DND-41 (cell line): Measurements from ENCODE around the gene MYH14.

Source experiments
- ATAC-seq: fragments of 200-7000 bp; cut with Tn5 transposase; 3 replicates; pipeline ENCODE4 v1.9.1; 2021; ENCODE audit warnings: low read depth; ENCODE audit not compliant: insufficient read depth
- DNase-seq: peaks from one replicate; pipeline ENCODE4 v3.0.0-alpha.2; 2020
- H2AFZ ChIP-seq: 2 replicates; pipeline ENCODE4 v1.6.0; 2012; ENCODE audit warnings: low read depth, low read length
- H3K27ac ChIP-seq: 2 replicates; pipeline ENCODE4 v1.5.1; 2012; ENCODE audit warnings: low read length, inconsistent platforms
- H3K27me3 ChIP-seq: fragments of 200-600 bp; sonication (generic); 2 replicates; pipeline ENCODE4 v1.6.0; 2012; ENCODE audit warnings: low read length, mild to moderate bottlenecking, inconsistent platforms; ENCODE audit not compliant: insufficient read depth, poor library complexity
- H3K36me3 ChIP-seq: 2 replicates; pipeline ENCODE4 v1.5.1; 2012; ENCODE audit warnings: low read length, inconsistent platforms; ENCODE audit not compliant: insufficient read depth
- H3K4me1 ChIP-seq: 2 replicates; pipeline ENCODE4 v1.5.1; 2012; ENCODE audit warnings: mild to moderate bottlenecking, low read length; ENCODE audit not compliant: insufficient read depth
- H3K4me2 ChIP-seq: 2 replicates; pipeline ENCODE4 v1.6.0; 2012; ENCODE audit warnings: mild to moderate bottlenecking, moderate library complexity, low read length, inconsistent platforms; ENCODE audit not compliant: insufficient read depth
- H3K4me3 ChIP-seq, 2 experiments: fragments of 200-600 bp in 1 of 2; shearing (Covaris generic) in 1 of 2; 2 replicates each; pipeline ENCODE4 v1.5.1; 2012 to 2016; ENCODE audit warnings: inconsistent platforms in 2 of 2, low read length in 2 of 2, mild to moderate bottlenecking in 2 of 2, low read depth in 1 of 2, moderate library complexity in 1 of 2
- H3K79me2 ChIP-seq: 2 replicates; pipeline ENCODE4 v1.6.0; 2012; ENCODE audit warnings: low read length, inconsistent platforms; ENCODE audit not compliant: insufficient read depth
- H3K9ac ChIP-seq: 2 replicates; pipeline ENCODE4 v1.6.0; 2012; ENCODE audit warnings: low read depth, mild to moderate bottlenecking, inconsistent platforms, low read length, moderate library complexity
- H3K9me3 ChIP-seq: 2 replicates; pipeline ENCODE4 v1.5.1; 2012; ENCODE audit warnings: low read length, moderate library complexity, mild to moderate bottlenecking, inconsistent platforms; ENCODE audit not compliant: insufficient read depth, severe bottlenecking
- H4K20me1 ChIP-seq: 2 replicates; pipeline ENCODE4 v1.6.0; 2012; ENCODE audit warnings: low read length; ENCODE audit not compliant: insufficient read depth
- EZH2 ChIP-seq: IDR thresholded peaks from 3 replicates; pipeline ENCODE4 v1.6.1; 2012; ENCODE audit warnings: borderline replicate concordance, low read depth, mild to moderate bottlenecking, moderate library complexity, low read length, inconsistent platforms; ENCODE audit not compliant: severe bottlenecking
- TF ChIP-seq, protein P1 (sequence below): IDR thresholded peaks from 2 replicates; pipeline ENCODE4 v1.5.1; 2012; ENCODE audit warnings: borderline replicate concordance, low read length, moderate library complexity, mild to moderate bottlenecking; ENCODE audit not compliant: poor library complexity, severe bottlenecking; ENCODE audit errors: extremely low read depth

MYH14 gene

DNA sequence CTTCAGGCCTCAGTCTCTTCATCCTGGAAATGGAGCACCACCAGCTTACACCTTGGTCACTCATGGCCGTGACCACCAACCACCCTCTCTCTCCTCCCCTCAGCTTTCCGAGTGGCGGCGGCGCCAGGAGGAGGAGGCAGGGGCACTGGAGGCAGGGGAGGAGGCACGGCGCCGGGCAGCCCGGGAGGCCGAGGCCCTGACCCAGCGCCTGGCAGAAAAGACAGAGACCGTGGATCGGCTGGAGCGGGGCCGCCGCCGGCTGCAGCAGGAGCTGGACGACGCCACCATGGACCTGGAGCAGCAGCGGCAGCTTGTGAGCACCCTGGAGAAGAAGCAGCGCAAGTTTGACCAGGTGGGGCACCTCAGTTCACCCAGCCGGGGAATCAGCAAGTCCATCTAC, 78.1 kb downstream of the MYH14 start:
- no peak overlapping the region for H3K27ac ChIP-seq
- H3K79me2 ChIP-seq: no peaks in the 10 kb centered on the region
- H3K27me3 ChIP-seq: no peaks in the 10 kb centered on the region
- no peaks in the 10 kb centered on the region for H3K36me3 ChIP-seq
- no peaks in the 10 kb centered on the region for H3K4me1 ChIP-seq
- H3K4me3 ChIP-seq: no peak overlapping the region
- no peaks in the 10 kb centered on the region for H4K20me1 ChIP-seq
- H3K9me3 ChIP-seq: peaks cover 13% of the 10 kb centered on the region
- no peak overlapping the region for H3K4me2 ChIP-seq
- H2AFZ ChIP-seq: no peak overlapping the region
- no peak for TF ChIP-seq EZH2
- TF ChIP-seq, protein P1, sequence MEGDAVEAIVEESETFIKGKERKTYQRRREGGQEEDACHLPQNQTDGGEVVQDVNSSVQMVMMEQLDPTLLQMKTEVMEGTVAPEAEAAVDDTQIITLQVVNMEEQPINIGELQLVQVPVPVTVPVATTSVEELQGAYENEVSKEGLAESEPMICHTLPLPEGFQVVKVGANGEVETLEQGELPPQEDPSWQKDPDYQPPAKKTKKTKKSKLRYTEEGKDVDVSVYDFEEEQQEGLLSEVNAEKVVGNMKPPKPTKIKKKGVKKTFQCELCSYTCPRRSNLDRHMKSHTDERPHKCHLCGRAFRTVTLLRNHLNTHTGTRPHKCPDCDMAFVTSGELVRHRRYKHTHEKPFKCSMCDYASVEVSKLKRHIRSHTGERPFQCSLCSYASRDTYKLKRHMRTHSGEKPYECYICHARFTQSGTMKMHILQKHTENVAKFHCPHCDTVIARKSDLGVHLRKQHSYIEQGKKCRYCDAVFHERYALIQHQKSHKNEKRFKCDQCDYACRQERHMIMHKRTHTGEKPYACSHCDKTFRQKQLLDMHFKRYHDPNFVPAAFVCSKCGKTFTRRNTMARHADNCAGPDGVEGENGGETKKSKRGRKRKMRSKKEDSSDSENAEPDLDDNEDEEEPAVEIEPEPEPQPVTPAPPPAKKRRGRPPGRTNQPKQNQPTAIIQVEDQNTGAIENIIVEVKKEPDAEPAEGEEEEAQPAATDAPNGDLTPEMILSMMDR: no peak
- no peak overlapping the region for H3K9ac ChIP-seq
- no peak for DNase-seq
- ATAC-seq: no peak

DNA sequence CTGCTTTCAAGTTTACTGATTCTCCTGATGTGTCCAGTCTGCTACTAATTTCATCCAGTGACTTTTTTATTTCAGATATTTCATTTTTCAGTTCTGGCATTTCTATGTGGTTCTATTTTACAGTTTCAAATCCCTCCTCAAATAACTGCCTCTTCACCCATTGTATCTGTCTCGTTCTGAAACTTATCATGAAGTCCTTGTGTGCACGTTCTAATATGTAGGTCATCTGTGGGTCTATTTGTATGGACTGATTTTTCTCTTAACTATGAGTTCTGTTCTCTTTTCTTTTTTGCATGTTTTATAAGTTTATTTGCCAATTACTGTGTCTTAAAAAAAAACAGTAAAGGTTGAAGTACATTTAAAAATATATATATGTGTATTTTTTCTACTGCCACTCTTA, 82.4 kb downstream of the MYH14 start:
- no peaks in the 10 kb centered on the region for H3K27me3 ChIP-seq

DNA sequence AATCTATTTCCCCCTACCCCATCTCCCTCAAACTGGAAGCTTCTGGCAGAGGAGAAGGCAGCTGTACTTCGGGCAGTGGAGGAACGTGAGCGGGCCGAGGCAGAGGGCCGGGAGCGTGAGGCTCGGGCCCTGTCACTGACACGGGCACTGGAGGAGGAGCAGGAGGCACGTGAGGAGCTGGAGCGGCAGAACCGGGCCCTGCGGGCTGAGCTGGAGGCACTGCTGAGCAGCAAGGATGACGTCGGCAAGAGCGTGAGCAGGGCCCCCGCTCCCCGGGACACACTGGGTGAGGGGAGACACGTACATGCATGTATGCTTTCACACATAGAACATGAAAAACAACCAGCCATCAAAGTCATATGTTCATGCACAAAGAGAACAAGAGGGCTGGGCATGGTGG, 83.0 kb downstream of the MYH14 start:
- no peak for ATAC-seq
- no peak overlapping the region for H3K4me3 ChIP-seq
- H3K27ac ChIP-seq: no peak overlapping the region
- no peak overlapping the region for H2AFZ ChIP-seq
- DNase-seq: no peak
- no peaks in the 10 kb centered on the region for H3K27me3 ChIP-seq
- H3K79me2 ChIP-seq: no peaks in the 10 kb centered on the region
- no peaks in the 10 kb centered on the region for H4K20me1 ChIP-seq
- peaks cover 13% of the 10 kb centered on the region for H3K9me3 ChIP-seq
- no peak overlapping the region for H3K9ac ChIP-seq
- H3K36me3 ChIP-seq: no peaks in the 10 kb centered on the region
- H3K4me1 ChIP-seq: no peaks in the 10 kb centered on the region
- no peak overlapping the region for H3K4me2 ChIP-seq
- TF ChIP-seq, protein P1: no peak
- no peak for TF ChIP-seq EZH2

More for the DNA sequence above, 82.4 kb downstream of the MYH14 start:
- TF ChIP-seq EZH2: no peak
- TF ChIP-seq, protein P1: no peak
- no peak for DNase-seq
- Histone ChIP-seq H3K9ac (no peak overlapping the region), H3K9me3 (peaks cover 13% of the 10 kb centered on the region), H3K4me2 (no peak overlapping the region), H3K79me2 (no peaks in the 10 kb centered on the region), H3K27ac (no peak overlapping the region), H2AFZ (no peak overlapping the region), H4K20me1 (no peaks in the 10 kb centered on the region), H3K4me1 (no peaks in the 10 kb centered on the region), H3K4me3 (no peak overlapping the region), H3K36me3 (no peaks in the 10 kb centered on the region)
- no peak for ATAC-seq

DNA sequence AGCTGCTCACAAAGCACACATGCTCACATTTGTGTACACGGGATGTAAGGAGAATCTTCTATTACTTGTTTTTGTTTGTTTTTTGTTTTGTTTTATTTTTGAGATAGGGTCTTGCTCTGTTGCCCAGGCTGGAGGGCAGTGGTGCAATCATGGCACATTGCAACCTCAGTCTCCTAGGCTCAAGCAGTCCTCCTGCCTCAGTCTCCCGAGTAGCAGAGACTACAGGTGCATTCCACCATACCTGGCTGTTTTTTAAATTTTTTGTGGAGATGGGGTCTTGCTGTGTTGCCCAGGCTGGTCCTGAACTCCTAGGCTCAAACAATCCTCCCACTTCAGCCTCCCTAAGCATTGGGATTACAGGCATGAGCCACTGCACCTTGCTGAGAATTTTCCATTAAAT, 83.9 kb downstream of the MYH14 start:
- peaks cover 13% of the 10 kb centered on the region for H3K9me3 ChIP-seq
- H3K79me2 ChIP-seq: no peaks in the 10 kb centered on the region
- DNase-seq: no peak
- no peaks in the 10 kb centered on the region for H4K20me1 ChIP-seq
- H3K4me1 ChIP-seq: no peaks in the 10 kb centered on the region
- H3K4me3 ChIP-seq: no peak overlapping the region
- no peak for ATAC-seq
- TF ChIP-seq EZH2: no peak
- TF ChIP-seq, protein P1: no peak
- no peaks in the 10 kb centered on the region for H3K36me3 ChIP-seq
- no peak overlapping the region for H3K4me2 ChIP-seq
- H3K27ac ChIP-seq: no peak overlapping the region
- H2AFZ ChIP-seq: no peak overlapping the region
- H3K9ac ChIP-seq: no peak overlapping the region
- no peaks in the 10 kb centered on the region for H3K27me3 ChIP-seq
